Upper lobe of left lung (tissue), 6 donors: ENCODE data around the gene PLEKHH3. TPM values are rescaled to one million over a fixed set of nuclear protein-coding genes. Genes with fewer than 3 reads are reported as not detected.

ENCODE experiments used
- ATAC-seq, 2 donors: fragments of 200-7000 bp; cut with Tn5 transposase; one replicate each; pipeline ENCODE4 v1.9.1; 2022; ENCODE audit warnings: mild to moderate bottlenecking in 2 of 2, moderate library complexity in 2 of 2; ENCODE audit not compliant: low FRiP score in 2 of 2
- DNase-seq, 2 donors: peaks; one replicate each; pipeline ENCODE4 v3.0.0-alpha.2; 2019 to 2020
- H3K27ac ChIP-seq, 4 donors: fragments of 200-600 bp; sonication (generic); one replicate each; pipeline ENCODE4 v1.5.1; 2016 to 2019
- H3K27me3 ChIP-seq, 4 donors: fragments of 200-600 bp; sonication (generic); one replicate each; pipeline ENCODE4 v1.5.1; 2017 to 2019
- H3K36me3 ChIP-seq, 4 donors: fragments of 200-600 bp; sonication (generic); one replicate each; pipeline ENCODE4 v1.5.1; 2016 to 2019
- H3K4me1 ChIP-seq, 4 donors: fragments of 200-600 bp; sonication (generic); one replicate each; pipeline ENCODE4 v1.5.1; 2018 to 2019
- H3K4me3 ChIP-seq, 4 donors: fragments of 200-600 bp; sonication (generic); one replicate each; pipeline ENCODE4 v1.5.1; 2017 to 2019; ENCODE audit warnings: mild to moderate bottlenecking in 2 of 4, moderate library complexity in 1 of 4
- H3K9me3 ChIP-seq, 4 donors: fragments of 200-600 bp; sonication (generic); one replicate each; pipeline ENCODE4 v1.5.1; 2018 to 2019
- CTCF ChIP-seq, 6 experiments: fragments of 450-650 bp in 4 of 6; fragments of 200-600 bp in 2 of 6; sonication (generic) in 2 of 6; IDR thresholded peaks; one replicate each; pipeline ENCODE4 v1.5.1; 2016 to 2019; ENCODE audit warnings: antibody characterized with exemption in 6 of 6
- EP300 ChIP-seq, 4 donors: sonication (generic); formaldehyde crosslinking; IDR thresholded peaks; one replicate each; pipeline ENCODE4 v1.5.1; 2017; ENCODE audit warnings: antibody characterized with exemption in 4 of 4, control low read depth in 2 of 4
- POLR2A ChIP-seq, 4 donors: fragments of 450-650 bp; IDR thresholded peaks; one replicate each; pipeline ENCODE4 v1.5.1; 2016 to 2017; ENCODE audit warnings: antibody characterized with exemption in 4 of 4, mild to moderate bottlenecking in 2 of 4
- POLR2AphosphoS5 ChIP-seq, 2 donors: sonication (generic); formaldehyde crosslinking; IDR thresholded peaks; one replicate each; pipeline ENCODE4 v1.5.1; 2017; ENCODE audit warnings: antibody characterized with exemption in 2 of 2
- WGBS, 2 donors: methylation state at CpG; one replicate each; pipeline ENCODE4 v1.1.5; 2017 to 2018; 5-methylcytosine and 5-hydroxymethylcytosine counted together
- total RNA-seq, 6 donors: library from RNA; depleted of rRNA in 4 of 6; stranded (reverse); fragments of >200 nt in 4 of 6; gene quantifications; one replicate each; pipeline versions ENCODE4 v1.1.0 to v1.2.1, GENCODE V29; 2016 to 2021
- donor health status: DM: no; HTN: no; CAD: no; lungs with moderate emphysema.
- donor health status: DM: no; HTN: yes; CAD: no; lungs with severe emphysema.

PLEKHH3 gene
- total RNA-seq, 6 donors from 2014 or later, result 18.4 to 93.2 (median 28.4) TPM

GRCh38 chr17:42677012-42677857 is 441 bp upstream of the PLEKHH3 start:
- TF ChIP-seq EP300 (IDR thresholded peaks at IDR 0.05) (no peak), CTCF (IDR thresholded peaks at IDR 0.05) (no peak), POLR2AphosphoS5 (IDR thresholded peaks at IDR 0.05) (peak in 1 of 2 donors; percentile 13), POLR2A (IDR thresholded peaks at IDR 0.05) (no peak)
- Histone ChIP-seq H3K27me3 (peaks cover 0 to 6% (median 1%) of the 10 kb centered on the region in 4 donors), H3K4me1 (peaks cover 64 to 79% (median 68%) of the 10 kb centered on the region in 4 donors), H3K4me3 (peak overlapping the region; percentile 81 to 92 (median 85)), H3K36me3 (peaks cover 0 to 15% (median 6%) of the 10 kb centered on the region in 4 donors), H3K9me3 (no peaks in the 10 kb centered on the region), H3K27ac (peak overlapping the region; percentile 91 to 98 (median 93))
- WGBS, 2 donors, result 2 to 5% methylated on average over 12 to 30 of the region's 33 CpGs
- ATAC-seq, result peak; percentile 86 to 94
- DNase-seq, result peak; percentile 98 to 99

- Histone ChIP-seq H3K4me1 (peaks cover 56 to 75% (median 60%) of the 10 kb centered on the region in 4 donors), H3K27me3 (peaks cover 0 to 6% (median 1%) of the 10 kb centered on the region in 4 donors), H3K36me3 (peaks cover 0 to 27% (median 18%) of the 10 kb centered on the region in 4 donors), H3K9me3 (no peaks in the 10 kb centered on the region), H3K4me3 (peak overlapping the region; percentile 81 to 92 (median 85)), H3K27ac (peak overlapping the region; percentile 81 to 98 (median 90))
- DNase-seq (peak in 1 of 2 donors; percentile 92), ATAC-seq (no peak)
- TF ChIP-seq POLR2A (IDR thresholded peaks at IDR 0.05) (peak in 1 of 4 donors; percentile 58), CTCF (IDR thresholded peaks at IDR 0.05) (peak in 1 of 6 experiments; percentile 20), EP300 (IDR thresholded peaks at IDR 0.05) (no peak), POLR2AphosphoS5 (IDR thresholded peaks at IDR 0.05) (peak in 1 of 2 donors; percentile 27)
- WGBS, 2 donors, result 1% methylated on average over 31 of the region's 43 CpGs; no CpG with 5 or more reads in 1 of the 2 donors
These were observed 800 bp downstream of the PLEKHH3 start for GRCh38 chr17:42675965-42676423.

- Histone ChIP-seq H3K36me3 (peaks cover 1 to 32% (median 23%) of the 10 kb centered on the region in 4 donors), H3K9me3 (no peaks in the 10 kb centered on the region), H3K4me3 (peak overlapping the region; percentile 81 to 92 (median 85)), H3K4me1 (peaks cover 54 to 75% (median 61%) of the 10 kb centered on the region in 4 donors), H3K27me3 (peaks cover 0 to 6% (median 1%) of the 10 kb centered on the region in 4 donors), H3K27ac (peak overlapping the region; percentile 81 to 98 (median 90))
- ATAC-seq (no peak), DNase-seq (peak in 1 of 2 donors; percentile 88)
- TF ChIP-seq CTCF (IDR thresholded peaks at IDR 0.05), result no peak
- TF ChIP-seq EP300 (IDR thresholded peaks at IDR 0.05), result no peak
- TF ChIP-seq POLR2A (IDR thresholded peaks at IDR 0.05), result no peak
- no peak for TF ChIP-seq POLR2AphosphoS5 (IDR thresholded peaks at IDR 0.05)
- WGBS, 2 donors, result 2% methylated on average over 22 of the region's 27 CpGs; no CpG with 5 or more reads in 1 of the 2 donors
These were observed 1.3 kb downstream of the PLEKHH3 start for GRCh38 chr17:42675348-42675964.

- Histone ChIP-seq H3K4me3 (peak overlapping the region; percentile 81 to 92 (median 85)), H3K27ac (peak overlapping the region; percentile 81 to 98 (median 90)), H3K9me3 (no peaks in the 10 kb centered on the region), H3K4me1 (peaks cover 50 to 75% (median 56%) of the 10 kb centered on the region in 4 donors), H3K36me3 (peaks cover 4 to 36% (median 28%) of the 10 kb centered on the region in 4 donors), H3K27me3 (peaks cover 0 to 6% (median 1%) of the 10 kb centered on the region in 4 donors)
- ATAC-seq, result no peak
- 20 to 31% methylated on average over 8 to 9 of the region's 9 CpGs for WGBS, 2 donors
- no peak for DNase-seq
- TF ChIP-seq EP300 (IDR thresholded peaks at IDR 0.05) (no peak), POLR2AphosphoS5 (IDR thresholded peaks at IDR 0.05) (no peak)
These were observed 1.9 kb downstream of the PLEKHH3 start for GRCh38 chr17:42674755-42675347.
